Mesodermal cell (in vitro differentiated cells): ENCODE data around the gene CT45A2. TPM values are rescaled to one million over a fixed set of nuclear protein-coding genes. Genes with fewer than 3 reads are reported as not detected.
"Not testable (repeated sequence)": the region's sequence is repeated elsewhere in the genome, so short reads cannot be mapped to it uniquely, and the experiment has no call there.

Source experiments
- H3K27ac ChIP-seq: 2 replicates; pipeline ENCODE4 v1.7.0; 2013; ENCODE audit warnings: mild to moderate bottlenecking, low read depth, low read length, moderate library complexity; ENCODE audit not compliant: severe bottlenecking
- H3K36me3 ChIP-seq: 2 replicates; pipeline ENCODE4 v1.7.1; 2013; ENCODE audit warnings: mild to moderate bottlenecking, low read length, moderate library complexity; ENCODE audit not compliant: control insufficient read depth, insufficient read depth
- H3K4me1 ChIP-seq: one replicate; pipeline ENCODE4 v1.7.1; 2013; ENCODE audit warnings: mild to moderate bottlenecking, low read length; ENCODE audit not compliant: insufficient read depth, control insufficient read depth, poor library complexity, severe bottlenecking
- H3K4me3 ChIP-seq: 2 replicates; pipeline ENCODE4 v1.7.0; 2013; ENCODE audit warnings: low read length, control low read depth, mild to moderate bottlenecking; ENCODE audit not compliant: insufficient read depth, poor library complexity, severe bottlenecking; ENCODE audit errors: extremely low read depth
- H3K9me3 ChIP-seq: 2 replicates; pipeline ENCODE4 v1.7.1; 2013; ENCODE audit warnings: mild to moderate bottlenecking, low read length, moderate library complexity; ENCODE audit not compliant: control insufficient read depth
- WGBS, 2 experiments: methylation state at CpG; one replicate each; pipeline ENCODE4 v1.1.5; 2013; ENCODE audit warnings: missing lambda C conversion rate in 2 of 2; ENCODE audit not compliant: insufficient coverage in 2 of 2; 5-methylcytosine and 5-hydroxymethylcytosine counted together
- polyA plus RNA-seq, 2 experiments: library from polyadenylated mRNA; stranded (reverse); fragments of 50-300 nt; gene quantifications; one replicate each; pipeline ENCODE4 v1.2.3, GENCODE V29; 2013

CT45A2 gene
- not detected for polyA plus RNA-seq (2013, experiment 1 of 2)
- not detected for polyA plus RNA-seq (2013, experiment 2 of 2)

GRCh38 chrX:135819912-135820311 lies at the start of gene CT45A2:
CT45A2 (minus strand) TSS chrX:135820012; CDS start chrX:135816265, 3,747 bp downstream.
- H3K9me3 ChIP-seq, H3K4me3 ChIP-seq, H3K4me1 ChIP-seq, H3K36me3 ChIP-seq, H3K27ac ChIP-seq: not testable (repeated sequence)
- no CpG with 5 or more reads among the region's 17 CpGs for WGBS, 2 experiments

DNA sequence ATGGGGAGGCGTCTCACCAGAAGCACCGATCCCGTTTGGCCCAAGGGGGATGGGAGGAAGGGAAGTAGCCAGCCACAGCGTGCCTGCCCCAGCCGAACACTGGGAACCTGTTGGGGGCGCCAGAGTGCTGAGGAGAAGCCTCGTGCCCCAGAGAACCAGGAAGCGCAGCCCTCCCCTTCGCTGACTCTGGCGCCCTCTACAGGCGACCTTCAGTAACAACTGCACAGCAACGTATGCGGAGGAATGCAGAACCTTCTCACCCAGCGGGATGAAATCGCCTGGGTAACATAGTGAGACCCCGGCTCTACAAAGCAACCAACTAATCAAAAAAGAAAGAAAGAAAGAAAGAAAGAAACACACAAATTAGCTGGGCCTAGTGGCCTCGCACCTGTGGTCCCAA lies 34.6 kb upstream of the CT45A2 start, which contains the start of gene CT45A8:
Gene CT45A8 (minus strand): TSS at position 101 of the 400 bp plus-strand sequence. CDS start 3,755 bp downstream, outside the sequence.
- H3K9me3 ChIP-seq, H3K4me3 ChIP-seq, H3K4me1 ChIP-seq, H3K36me3 ChIP-seq, H3K27ac ChIP-seq: not testable (repeated sequence)
- WGBS, 2 experiments: no CpG with 5 or more reads among the region's 17 CpGs

- H3K4me3 ChIP-seq, H3K27ac ChIP-seq: not testable (repeated sequence)
- WGBS, 2 experiments: no CpG with 5 or more reads among the region's 17 CpGs
Measured at GRCh38 chrX:135837180-135837579, 17.4 kb upstream of the CT45A2 start, which contains the start of gene CT45A7. CT45A7 (minus strand) TSS chrX:135837280; CDS start chrX:135833533, 3,747 bp downstream.

DNA sequence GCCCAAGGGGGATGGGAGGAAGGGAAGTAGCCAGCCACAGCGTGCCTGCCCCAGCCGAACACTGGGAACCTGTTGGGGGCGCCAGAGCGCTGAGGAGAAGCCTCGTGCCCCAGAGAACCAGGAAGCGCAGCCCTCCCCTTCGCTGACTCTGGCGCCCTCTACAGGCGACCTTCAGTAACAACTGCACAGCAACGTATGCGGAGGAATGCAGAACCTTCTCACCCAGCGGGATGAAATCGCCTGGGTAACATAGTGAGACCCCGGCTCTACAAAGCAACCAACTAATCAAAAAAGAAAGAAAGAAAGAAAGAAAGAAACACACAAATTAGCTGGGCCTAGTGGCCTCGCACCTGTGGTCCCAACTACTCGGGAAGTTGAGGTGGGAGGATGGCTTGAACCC lies 17.1 kb downstream of the CT45A2 start, which contains the start of gene CT45A6:
Gene CT45A6 (minus strand): TSS at position 101 of the 400 bp plus-strand sequence. CDS start 3,794 bp downstream, outside the sequence.
- not testable (repeated sequence) for H3K9me3 ChIP-seq, H3K4me1 ChIP-seq, H3K36me3 ChIP-seq, H3K4me3 ChIP-seq, H3K27ac ChIP-seq
- WGBS, 2 experiments: no CpG with 5 or more reads among the region's 16 CpGs

More at GRCh38 chrX:135837180-135837579, 17.4 kb upstream of the CT45A2 start, which contains the start of gene CT45A7:
- not testable (repeated sequence) for H3K4me1 ChIP-seq, H3K36me3 ChIP-seq, H3K9me3 ChIP-seq

- not testable (repeated sequence) for H3K9me3 ChIP-seq, H3K4me3 ChIP-seq, H3K4me1 ChIP-seq, H3K36me3 ChIP-seq, H3K27ac ChIP-seq
- WGBS, 2 experiments: no CpG with 5 or more reads among the region's 16 CpGs
Measured at GRCh38 chrX:135785403-135785802, 34.4 kb downstream of the CT45A2 start, which contains the start of gene CT45A5. CT45A5 (minus strand) TSS chrX:135785503; CDS start chrX:135781729, 3,774 bp downstream.

GRCh38 chrX:135768091-135768490 lies 51.7 kb downstream of the CT45A2 start, which contains the start of gene CT45A3:
CT45A3 (minus strand) TSS chrX:135768191; CDS start chrX:135764444, 3,747 bp downstream.
- not testable (repeated sequence) for H3K9me3 ChIP-seq, H3K4me3 ChIP-seq, H3K4me1 ChIP-seq, H3K36me3 ChIP-seq, H3K27ac ChIP-seq
- no CpG with 5 or more reads among the region's 17 CpGs for WGBS, 2 experiments
